ENCODE data around the gene AFAP1L2.

Gene AFAP1L2

GRCh38 chr10:114293075-114293474 lies 111.2 kb downstream of the AFAP1L2 start:
- no peak for DNase-seq (ENCODE audit: low spot score)

DNA sequence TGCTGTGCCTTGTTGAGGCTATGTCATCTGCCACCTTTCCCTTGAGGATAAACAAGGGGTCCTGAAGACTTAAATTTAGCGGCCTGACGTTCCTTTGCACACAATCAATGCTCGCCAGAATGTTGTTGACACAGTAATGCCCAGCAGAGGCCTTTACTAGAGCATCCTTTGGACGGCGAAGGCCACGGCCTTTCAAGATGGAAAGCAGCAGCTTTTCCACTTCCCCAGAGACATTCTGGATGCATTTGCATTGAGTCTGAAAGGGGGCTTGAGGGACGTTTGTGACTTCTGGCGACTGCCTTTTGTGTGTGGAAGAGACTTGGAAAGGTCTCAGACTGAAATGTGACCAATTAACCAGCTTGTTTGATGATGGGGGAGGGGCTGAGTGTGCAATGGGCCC lies 112.8 kb downstream of the AFAP1L2 start:
- DNase-seq (ENCODE audit: low spot score): no peak

DNA sequence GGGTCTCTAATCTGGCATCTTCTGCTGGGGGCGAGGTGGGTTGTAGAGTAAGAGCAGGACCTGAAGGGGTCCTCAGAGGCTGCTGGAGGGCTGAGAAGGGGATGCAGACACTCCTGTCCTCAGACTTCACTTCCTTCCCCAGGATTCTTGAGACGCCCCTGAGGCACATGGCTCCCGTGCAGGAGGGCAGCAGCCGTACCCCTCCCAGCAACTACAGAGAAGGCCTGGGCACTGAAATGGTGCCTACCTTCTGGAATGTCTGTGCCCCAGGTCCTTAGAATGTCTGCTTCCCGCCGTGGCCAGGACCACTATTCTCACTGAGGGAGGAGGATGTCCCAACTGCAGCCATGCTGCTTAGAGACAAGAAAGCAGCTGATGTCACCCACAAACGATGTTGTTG lies 113.2 kb downstream of the AFAP1L2 start:
- no peak for DNase-seq (ENCODE audit: low spot score)

DNA sequence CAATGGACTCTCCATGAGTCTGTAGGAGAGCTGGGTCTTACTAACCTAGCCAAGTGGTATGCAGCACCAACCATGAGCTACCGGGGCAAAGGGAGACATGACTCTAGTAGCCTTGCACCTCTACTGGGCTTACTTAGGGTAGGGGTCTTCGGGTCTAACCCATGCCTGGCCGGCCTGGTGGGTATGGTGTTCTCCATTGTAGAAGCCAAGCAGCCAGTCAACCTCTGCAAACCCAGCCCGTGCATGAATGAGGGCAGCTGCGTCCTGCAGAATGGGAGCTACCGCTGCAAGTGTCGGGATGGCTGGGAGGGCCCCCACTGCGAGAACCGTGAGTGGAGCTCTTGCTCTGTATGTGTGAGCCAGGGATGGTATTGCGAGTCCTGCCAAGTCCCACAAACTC lies 114.3 kb downstream of the AFAP1L2 start:
- DNase-seq (ENCODE audit: low spot score): no peak

DNA sequence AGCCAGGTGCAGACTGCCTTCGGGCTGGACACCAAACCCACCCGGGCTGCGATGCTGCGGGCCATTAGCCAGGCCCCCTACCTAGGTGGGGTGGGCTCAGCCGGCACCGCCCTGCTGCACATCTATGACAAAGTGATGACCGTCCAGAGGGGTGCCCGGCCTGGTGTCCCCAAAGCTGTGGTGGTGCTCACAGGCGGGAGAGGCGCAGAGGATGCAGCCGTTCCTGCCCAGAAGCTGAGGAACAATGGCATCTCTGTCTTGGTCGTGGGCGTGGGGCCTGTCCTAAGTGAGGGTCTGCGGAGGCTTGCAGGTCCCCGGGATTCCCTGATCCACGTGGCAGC lies 115.2 kb downstream of the AFAP1L2 start:
- no peak for DNase-seq (ENCODE audit: low spot score)

DNA sequence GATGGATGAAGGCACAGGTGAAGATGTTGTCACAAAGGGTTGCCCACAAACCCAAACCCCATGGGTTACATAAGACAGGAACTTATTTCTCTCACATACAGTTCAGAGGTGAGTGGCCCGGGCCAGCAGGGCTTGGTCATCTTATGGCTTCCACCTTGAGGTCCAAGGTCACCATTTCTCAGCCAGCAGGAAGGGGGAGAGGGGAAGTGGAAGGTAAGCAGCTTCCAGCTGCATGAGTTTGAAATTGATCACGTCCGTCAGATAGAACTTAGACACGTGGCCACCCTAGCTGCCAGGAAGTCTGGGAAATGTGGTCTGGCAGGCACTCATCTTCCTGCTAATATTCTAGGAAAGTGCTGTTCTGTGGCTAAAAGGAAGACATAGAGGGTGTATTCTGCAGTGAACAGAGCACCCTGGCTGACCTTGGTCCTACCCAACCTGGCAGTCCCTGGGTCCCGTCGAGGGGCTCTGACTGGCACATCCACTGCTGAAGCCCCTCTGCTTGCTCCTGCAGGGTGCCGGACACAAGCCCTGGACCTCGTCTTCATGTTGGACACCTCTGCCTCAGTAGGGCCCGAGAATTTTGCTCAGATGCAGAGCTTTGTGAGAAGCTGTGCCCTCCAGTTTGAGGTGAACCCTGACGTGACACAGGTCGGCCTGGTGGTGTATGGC lies 115.7 kb downstream of the AFAP1L2 start:
- DNase-seq (ENCODE audit: low spot score): no peak

- DNase-seq (ENCODE audit: low spot score): no peak
Observed at GRCh38 chr10:114286921-114287320, 117.4 kb downstream of the AFAP1L2 start.

DNA sequence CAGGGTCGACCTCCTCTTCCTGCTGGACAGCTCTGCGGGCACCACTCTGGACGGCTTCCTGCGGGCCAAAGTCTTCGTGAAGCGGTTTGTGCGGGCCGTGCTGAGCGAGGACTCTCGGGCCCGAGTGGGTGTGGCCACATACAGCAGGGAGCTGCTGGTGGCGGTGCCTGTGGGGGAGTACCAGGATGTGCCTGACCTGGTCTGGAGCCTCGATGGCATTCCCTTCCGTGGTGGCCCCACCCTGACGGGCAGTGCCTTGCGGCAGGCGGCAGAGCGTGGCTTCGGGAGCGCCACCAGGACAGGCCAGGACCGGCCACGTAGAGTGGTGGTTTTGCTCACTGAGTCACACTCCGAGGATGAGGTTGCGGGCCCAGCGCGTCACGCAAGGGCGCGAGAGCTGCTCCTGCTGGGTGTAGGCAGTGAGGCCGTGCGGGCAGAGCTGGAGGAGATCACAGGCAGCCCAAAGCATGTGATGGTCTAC lies 118.3 kb downstream of the AFAP1L2 start:
- no peak for DNase-seq (ENCODE audit: low spot score)

- no peak for DNase-seq (ENCODE audit: low spot score)
Observed at GRCh38 chr10:114284346-114285071, 119.8 kb downstream of the AFAP1L2 start.

DNA sequence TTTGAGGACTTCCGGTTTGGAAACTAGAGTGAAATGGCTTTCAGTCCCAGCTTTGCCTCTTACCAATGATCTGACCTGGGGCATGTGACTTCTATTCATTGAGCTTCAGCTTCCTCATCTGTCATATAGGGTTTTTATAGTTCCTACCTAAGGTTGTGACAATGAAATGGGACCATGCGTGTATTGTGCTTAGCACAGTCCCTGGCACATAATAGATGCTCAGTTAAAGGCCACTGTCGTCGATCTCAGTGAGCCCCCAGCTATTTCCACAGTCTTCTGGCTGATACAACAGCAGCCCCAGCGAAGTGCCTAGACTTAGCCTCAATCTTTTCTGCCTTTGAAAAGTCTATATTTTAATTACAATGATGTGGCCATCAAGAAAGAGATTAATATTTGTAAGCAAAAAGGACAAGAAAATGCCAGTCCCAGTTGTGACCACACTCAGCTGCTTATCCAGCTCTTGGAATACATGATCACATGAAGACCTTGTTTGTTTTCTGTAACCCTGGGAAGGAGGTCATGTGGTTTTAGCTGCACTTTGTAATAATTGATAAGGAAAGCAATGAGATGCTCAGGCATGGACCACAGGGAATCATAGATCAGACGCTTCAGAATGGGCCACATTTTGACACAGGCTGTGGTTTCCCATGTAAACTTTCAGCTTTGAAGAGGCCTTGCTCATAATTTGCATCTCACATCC lies 120.6 kb downstream of the AFAP1L2 start:
- DNase-seq (ENCODE audit: low spot score): no peak

DNA sequence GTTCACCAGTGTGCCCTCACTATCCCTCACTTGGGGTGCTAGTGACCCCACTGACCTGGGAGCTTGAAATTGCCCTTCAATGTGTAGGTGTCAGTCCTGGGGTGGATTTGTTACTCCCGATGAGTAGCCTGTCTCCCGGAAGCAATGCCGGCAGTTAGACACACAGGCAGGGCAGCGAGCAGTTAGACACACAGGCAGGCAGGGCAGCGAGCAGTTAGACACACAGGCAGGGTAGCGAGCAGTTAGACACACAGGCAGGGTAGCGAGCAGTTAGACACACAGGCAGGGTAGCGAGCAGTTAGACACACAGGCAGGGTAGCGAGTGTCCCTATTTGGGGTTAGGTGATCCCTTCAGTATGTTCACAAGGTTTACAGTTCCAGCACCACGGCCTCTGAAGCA lies 121.2 kb downstream of the AFAP1L2 start:
- no peak for DNase-seq (ENCODE audit: low spot score)

GRCh38 chr10:114282526-114282925 lies 121.8 kb downstream of the AFAP1L2 start:
- no peak for DNase-seq (ENCODE audit: low spot score)

GRCh38 chr10:114281461-114281860 lies 122.8 kb downstream of the AFAP1L2 start:
- no peak for DNase-seq (ENCODE audit: low spot score)

DNA sequence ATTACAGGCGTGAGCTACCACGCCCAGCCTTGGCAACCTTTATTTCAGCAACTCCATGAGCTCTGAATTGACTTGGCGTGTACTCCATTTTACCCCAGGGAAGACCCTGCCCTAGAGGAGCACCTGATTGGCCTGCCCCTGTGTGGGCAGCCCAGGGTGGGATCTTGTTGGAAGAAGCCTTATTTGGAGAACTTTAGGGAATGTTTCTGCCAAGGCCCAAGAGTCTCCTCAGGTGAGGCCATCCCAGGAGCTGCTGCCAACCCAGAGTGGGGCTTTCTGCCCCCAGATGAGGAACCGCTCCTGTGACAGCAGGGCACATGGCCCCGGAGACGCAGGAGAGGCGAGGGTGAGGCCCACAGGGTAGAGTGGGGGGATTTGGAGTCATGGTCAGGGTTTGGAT lies 123.3 kb downstream of the AFAP1L2 start:
- DNase-seq (ENCODE audit: low spot score): no peak

- no peak for DNase-seq (ENCODE audit: low spot score)
Observed at GRCh38 chr10:114279901-114280644, 124.2 kb downstream of the AFAP1L2 start.

- no peak for DNase-seq (ENCODE audit: low spot score)
Observed at GRCh38 chr10:114279289-114279688, 125.0 kb downstream of the AFAP1L2 start.

GRCh38 chr10:114278884-114279191 lies 125.5 kb downstream of the AFAP1L2 start:
- no peak for DNase-seq (ENCODE audit: low spot score)

DNA sequence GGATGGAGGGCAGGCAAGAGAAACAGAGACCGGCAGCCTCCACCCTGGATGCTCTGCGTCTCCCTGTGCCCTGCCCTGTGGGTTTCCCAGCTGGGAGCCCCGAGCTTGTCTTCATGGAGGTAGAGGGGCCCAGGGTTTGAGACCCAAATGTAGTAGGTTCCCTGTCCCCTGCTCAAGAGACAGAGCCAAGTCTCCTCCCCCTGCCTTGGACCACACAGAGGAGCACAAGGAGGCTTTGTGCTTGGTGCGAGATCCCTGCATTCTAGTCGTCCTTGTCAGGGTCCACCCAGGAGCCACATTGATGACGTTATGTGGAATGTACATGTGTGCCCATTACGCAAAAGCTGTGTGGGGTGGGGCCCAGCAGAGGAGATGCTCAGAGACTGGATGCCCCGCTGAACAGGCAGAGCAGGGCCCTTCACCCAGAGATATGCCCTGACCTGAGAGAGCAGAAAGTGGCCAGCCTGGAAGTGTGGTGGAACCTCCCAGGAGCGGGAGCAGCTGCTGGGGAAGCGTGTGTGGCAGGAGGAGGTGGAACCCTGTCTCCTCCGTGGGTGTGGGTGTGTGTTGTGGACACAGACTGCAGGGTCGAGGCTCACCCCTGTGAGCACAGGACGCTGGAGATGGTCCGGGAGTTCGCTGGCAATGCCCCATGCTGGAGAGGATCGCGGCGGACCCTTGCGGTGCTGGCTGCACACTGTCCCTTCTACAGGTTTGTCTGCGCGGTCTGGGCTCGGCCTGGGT lies 126.0 kb downstream of the AFAP1L2 start:
- DNase-seq (ENCODE audit: low spot score): no peak

DNA sequence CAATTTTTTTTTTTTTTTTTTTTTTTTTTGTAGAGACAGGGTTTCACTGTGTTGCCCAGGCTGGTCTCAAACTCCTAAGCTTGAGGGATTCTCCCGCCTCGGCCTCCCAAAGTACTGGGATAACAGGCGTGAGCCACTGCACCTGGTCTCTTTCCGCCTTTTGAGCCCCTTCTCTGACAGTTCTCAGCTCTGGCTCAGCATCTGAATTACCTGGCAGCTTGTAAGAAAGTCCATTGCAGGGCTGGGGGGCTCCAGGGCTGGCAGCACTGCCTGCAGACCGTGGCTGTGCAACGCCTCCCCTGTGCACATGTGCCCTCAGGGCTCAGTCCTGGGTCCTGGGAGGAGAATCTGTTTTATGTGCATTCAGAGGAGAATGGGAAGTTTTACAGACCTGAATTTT lies 127.6 kb downstream of the AFAP1L2 start:
- DNase-seq (ENCODE audit: low spot score): no peak

- DNase-seq (ENCODE audit: low spot score): no peak
Observed at GRCh38 chr10:114276066-114276465, 128.2 kb downstream of the AFAP1L2 start.

- DNase-seq (ENCODE audit: low spot score): no peak
Observed at GRCh38 chr10:114274616-114275453, 129.5 kb downstream of the AFAP1L2 start.
